ENCODE data around the gene THAP8.

The THAP8 gene

GRCh38 chr19:35992907-35993765, 60.9 kb downstream of the THAP8 start:
- DNase-seq: no peak

GRCh38 chr19:35991731-35992450, 62.2 kb downstream of the THAP8 start:
- no peak for DNase-seq

GRCh38 chr19:35990771-35991730, 63.0 kb downstream of the THAP8 start:
- no peak for DNase-seq

- DNase-seq: no peak
Observed at GRCh38 chr19:35990156-35990555, 63.9 kb downstream of the THAP8 start.

- DNase-seq: no peak
Observed at GRCh38 chr19:35988824-35989223, 65.3 kb downstream of the THAP8 start.

- DNase-seq: no peak
Observed at GRCh38 chr19:35987571-35987896, 66.6 kb downstream of the THAP8 start.

GRCh38 chr19:35986664-35987570, 67.2 kb downstream of the THAP8 start:
- no peak for DNase-seq

GRCh38 chr19:35986111-35986510, 68.0 kb downstream of the THAP8 start:
- DNase-seq: no peak
